ENCODE measurements around the gene GTF3A.

GRCh38 chr13:27482983-27483382 lies 58.6 kb downstream of the GTF3A start:
- TF ChIP-seq SIN3A (IDR thresholded peaks at IDR 0.05; ENCODE audit: borderline replicate concordance, insufficient read depth, low read length) = no peak
- TF ChIP-seq REST (IDR thresholded peaks at IDR 0.05; ENCODE audit: insufficient read depth in 1 of 2, low read depth in 2 of 2, low read length in 2 of 2) = no peak
- TF ChIP-seq POLR2AphosphoS5 (IDR thresholded peaks at IDR 0.05; ENCODE audit: low read depth, low read length) = no peak
- no peak for TF ChIP-seq TAF1 (IDR thresholded peaks at IDR 0.05; ENCODE audit: borderline replicate concordance, insufficient read depth, low read length)
